ENCODE results near the gene TWF2.

GRCh38 chr3:52182196-52182595 lies 56.8 kb downstream of the TWF2 start:
- TF ChIP-seq POLR2A (IDR thresholded peaks at IDR 0.05), result no peak
- no peak for TF ChIP-seq CTCF (IDR thresholded peaks at IDR 0.05)
